Hepatocyte (in vitro differentiated cells): Measurements from ENCODE around the gene FMO1. TPM values are rescaled to one million over a fixed set of nuclear protein-coding genes. Genes with fewer than 3 reads are reported as not detected.

Source experiments
- DNase-seq: peaks from one replicate; pipeline ENCODE4 v3.0.0-alpha.2; 2016; ENCODE audit warnings: low spot score
- H2AFZ ChIP-seq: fragments of 200-600 bp; sonication (generic); 2 replicates; pipeline ENCODE4 v1.6.0; 2016; ENCODE audit warnings: antibody characterized with exemption, mild to moderate bottlenecking
- H3K27ac ChIP-seq: fragments of 200-600 bp; sonication (generic); 2 replicates; pipeline ENCODE4 v1.5.1; 2016; ENCODE audit warnings: mild to moderate bottlenecking
- H3K27me3 ChIP-seq: fragments of 200-600 bp; sonication (generic); 2 replicates; pipeline ENCODE4 v1.6.1; 2016
- H3K36me3 ChIP-seq: fragments of 200-600 bp; sonication (generic); replicated peaks from 2 replicates; pipeline ENCODE4 v1.5.1; 2016; ENCODE audit warnings: low read depth; ENCODE audit not compliant: insufficient read depth
- H3K4me1 ChIP-seq: fragments of 200-600 bp; sonication (generic); 2 replicates; pipeline ENCODE4 v1.5.1; 2016; ENCODE audit warnings: mild to moderate bottlenecking, moderate library complexity; ENCODE audit not compliant: insufficient read depth
- H3K4me2 ChIP-seq: fragments of 200-600 bp; sonication (generic); 2 replicates; pipeline ENCODE4 v1.6.0; 2016
- H3K4me3 ChIP-seq: fragments of 200-600 bp; sonication (generic); 2 replicates; pipeline ENCODE4 v1.5.1; 2016; ENCODE audit warnings: mild to moderate bottlenecking
- H3K79me2 ChIP-seq: fragments of 200-600 bp; sonication (generic); 2 replicates; pipeline ENCODE4 v1.6.0; 2017; ENCODE audit warnings: mild to moderate bottlenecking
- H3K9me2 ChIP-seq: fragments of 200-600 bp; sonication (generic); replicated peaks from 2 replicates; pipeline ENCODE4 v1.6.0; 2017; ENCODE audit warnings: mild to moderate bottlenecking; ENCODE audit not compliant: insufficient read depth
- H3K9me3 ChIP-seq: fragments of 200-600 bp; sonication (generic); 2 replicates; pipeline ENCODE4 v1.5.1; 2016; ENCODE audit warnings: low read depth, mild to moderate bottlenecking
- H4K20me1 ChIP-seq: fragments of 200-600 bp; sonication (generic); 2 replicates; pipeline ENCODE4 v1.6.0; 2016; ENCODE audit warnings: mild to moderate bottlenecking; ENCODE audit not compliant: insufficient read depth, poor library complexity, severe bottlenecking
- CTCF ChIP-seq: fragments of 200-600 bp; sonication (generic); IDR thresholded peaks from 2 replicates; pipeline ENCODE4 v1.5.1; 2016; ENCODE audit warnings: antibody characterized with exemption, mild to moderate bottlenecking; ENCODE audit not compliant: poor library complexity
- EZH2 ChIP-seq: fragments of 200-600 bp; sonication (generic); IDR thresholded peaks from 2 replicates; pipeline ENCODE4 v1.6.1; 2016; ENCODE audit warnings: antibody characterized with exemption, mild to moderate bottlenecking, borderline replicate concordance
- EZH2phosphoT487 ChIP-seq: fragments of 200-600 bp; sonication (generic); IDR thresholded peaks from one replicate; pipeline ENCODE4 v1.6.1; 2018; ENCODE audit warnings: antibody characterized with exemption, mild to moderate bottlenecking, low read depth, moderate library complexity; ENCODE audit not compliant: unreplicated experiment, severe bottlenecking
- WGBS: methylation state at CpG from one replicate; pipeline ENCODE4 v1.1.6; 2016; ENCODE audit warnings: low lambda C conversion rate; ENCODE audit errors: missing lambda C conversion rate; 5-methylcytosine and 5-hydroxymethylcytosine counted together
- polyA plus RNA-seq: library from polyadenylated mRNA; unstranded; fragments of >200 nt; fragmentation: Nextera tagmentation; extraction: Ambion mirVana; gene quantifications from 2 replicates; pipeline ENCODE4 v1.2.1, GENCODE V29; 2016
- total RNA-seq: library from RNA; depleted of rRNA; stranded (reverse); fragments of >200 nt; gene quantifications from 2 replicates; pipeline ENCODE4 v1.2.3, GENCODE V29; 2014

Gene FMO1
- total and polyA plus RNA-seq, 2 experiments from 2014 or later = 51.2 to 79.6 TPM

- Histone ChIP-seq H3K27me3 (no peaks in the 10 kb centered on the region), H3K36me3 (no peaks in the 10 kb centered on the region), H3K9me3 (no peaks in the 10 kb centered on the region), H4K20me1 (no peaks in the 10 kb centered on the region), H2AFZ (no peak overlapping the region), H3K9me2 (no peaks in the 10 kb centered on the region), H3K4me3 (no peak overlapping the region), H3K4me2 (peak overlapping the region; percentile 51), H3K27ac (peak overlapping the region; percentile 87), H3K4me1 (peaks cover 51% of the 10 kb centered on the region), H3K79me2 (no peaks in the 10 kb centered on the region)
- 48% methylated on average over 8 of the region's 8 CpGs for WGBS
- TF ChIP-seq EZH2phosphoT487 (no peak), CTCF (no peak), EZH2 (no peak)
- DNase-seq = peak; percentile 85
Observed at GRCh38 chr1:171256940-171257606, 8.8 kb downstream of the FMO1 start.

GRCh38 chr1:171257607-171258076, 9.3 kb downstream of the FMO1 start:
- peak overlapping the region; percentile 83 for H3K27ac ChIP-seq
- H3K79me2 ChIP-seq = no peaks in the 10 kb centered on the region
- no peak overlapping the region for H3K4me3 ChIP-seq
- TF ChIP-seq EZH2phosphoT487 = no peak
- no peak for TF ChIP-seq EZH2
- TF ChIP-seq CTCF = no peak
- no peaks in the 10 kb centered on the region for H3K27me3 ChIP-seq
- no peak for DNase-seq
- H3K9me3 ChIP-seq = no peaks in the 10 kb centered on the region
- H3K4me1 ChIP-seq = peaks cover 51% of the 10 kb centered on the region
- H3K36me3 ChIP-seq = no peaks in the 10 kb centered on the region
- no peak overlapping the region for H2AFZ ChIP-seq
- 84% methylated on average over 5 of the region's 5 CpGs for WGBS
- H3K9me2 ChIP-seq = no peaks in the 10 kb centered on the region
- no peaks in the 10 kb centered on the region for H4K20me1 ChIP-seq
- H3K4me2 ChIP-seq = peak overlapping the region; percentile 51

- peaks cover 51% of the 10 kb centered on the region for H3K4me1 ChIP-seq
- H3K27ac ChIP-seq = peak overlapping the region; percentile 83
- WGBS = 58% methylated on average over 3 of the region's 3 CpGs
- H4K20me1 ChIP-seq = no peaks in the 10 kb centered on the region
- H3K9me3 ChIP-seq = no peaks in the 10 kb centered on the region
- no peak for TF ChIP-seq EZH2
- no peak for TF ChIP-seq EZH2phosphoT487
- no peak for TF ChIP-seq CTCF
- no peak overlapping the region for H2AFZ ChIP-seq
- no peak for DNase-seq
- H3K79me2 ChIP-seq = no peaks in the 10 kb centered on the region
- H3K4me2 ChIP-seq = peak overlapping the region; percentile 51
- no peaks in the 10 kb centered on the region for H3K27me3 ChIP-seq
- H3K36me3 ChIP-seq = no peaks in the 10 kb centered on the region
- no peaks in the 10 kb centered on the region for H3K9me2 ChIP-seq
- H3K4me3 ChIP-seq = no peak overlapping the region
Observed at GRCh38 chr1:171258429-171258828, 10.1 kb downstream of the FMO1 start.
